Measurements from ENCODE around the gene SLAMF9. TPM values are rescaled to one million over a fixed set of nuclear protein-coding genes. Genes with fewer than 3 reads are reported as not detected.

SLAMF9 gene
- total RNA-seq, 1 experiment from 2014 or later: 8.7 TPM

DNA sequence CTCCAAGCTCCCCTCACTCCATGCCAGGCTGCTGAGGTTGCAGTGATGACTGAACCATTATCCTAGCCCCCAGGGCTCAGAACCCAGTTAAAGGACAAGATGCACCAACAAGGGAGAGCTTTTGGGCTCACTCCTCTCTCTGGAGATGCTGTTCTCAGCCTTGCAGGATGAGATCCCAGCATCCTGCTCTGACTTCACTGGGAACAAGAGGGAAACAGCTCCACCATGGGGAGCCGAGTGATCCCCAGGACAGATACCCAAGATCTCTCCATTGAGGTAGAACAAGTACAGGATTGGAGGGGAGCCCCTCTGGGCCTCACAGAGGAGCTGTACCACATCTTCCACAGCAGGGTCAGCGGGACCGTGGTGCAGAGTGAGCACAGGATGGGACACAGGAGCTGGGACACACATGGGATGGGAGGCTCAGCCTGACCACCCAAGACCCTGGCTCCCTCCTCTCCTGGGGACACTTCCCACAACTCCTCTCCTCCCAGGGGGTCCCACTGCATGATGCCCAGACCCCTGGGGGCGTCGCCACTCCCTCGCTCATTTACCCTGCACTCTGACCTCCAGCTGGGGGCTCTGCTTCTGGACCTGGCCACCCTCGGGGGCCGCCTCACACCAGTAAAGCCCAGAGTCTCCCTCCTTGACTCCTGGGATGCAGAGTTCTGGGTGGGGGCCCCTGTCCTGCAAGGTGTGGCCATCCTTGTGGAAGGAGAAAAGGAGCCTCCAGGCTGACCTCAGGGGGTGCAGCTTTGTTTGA, 18.6 kb upstream of the SLAMF9 start:
- H3K4me3 ChIP-seq (ENCODE audit: low read length): no peak overlapping the region
- intact Hi-C loops (cut with micrococcal nuclease): no loop called here
- H3K27ac ChIP-seq (ENCODE audit: low read length): no peak overlapping the region
- no peak overlapping the region for H2AFZ ChIP-seq (ENCODE audit: low read length)
- DNase-seq: no peak
- no peaks in the 10 kb centered on the region for H4K20me1 ChIP-seq (ENCODE audit: low read length)
- no peaks in the 10 kb centered on the region for H3K9me3 ChIP-seq (ENCODE audit: low read length)
- no peak overlapping the region for H3K9ac ChIP-seq (ENCODE audit: low read length)
- no TSS peak for BruUV-seq (replicated peaks)
- no peaks in the 10 kb centered on the region for H3K79me2 ChIP-seq (ENCODE audit: low read length)
- no peaks in the 10 kb centered on the region for H3K9me2 ChIP-seq (replicated peaks; ENCODE audit: low read length)
- TF ChIP-seq EZH2phosphoT487 (IDR thresholded peaks at IDR 0.05; ENCODE audit: borderline replicate concordance, low read length) (no peak), EZH2 (IDR thresholded peaks at IDR 0.05; ENCODE audit: low read length, unreplicated experiment) (no peak)
- no peak overlapping the region for H3K4me2 ChIP-seq (ENCODE audit: low read length)
- peaks cover 3% of the 10 kb centered on the region; the same call in 1 of the 2 replicates for H3K27me3 ChIP-seq (ENCODE audit: low read length)
- no peaks in the 10 kb centered on the region for H3K4me1 ChIP-seq (ENCODE audit: insufficient read depth, low read length)
- POLR2A ChIA-PET (ENCODE audit: unreplicated experiment): no interaction called here
- no peaks in the 10 kb centered on the region for H3K36me3 ChIP-seq (ENCODE audit: low read depth, low read length)
- no peak for ATAC-seq
- CTCF ChIA-PET: no interaction called here
- no peaks in the 10 kb centered on the region for H3F3A ChIP-seq (ENCODE audit: low read length, unreplicated experiment)

DNA sequence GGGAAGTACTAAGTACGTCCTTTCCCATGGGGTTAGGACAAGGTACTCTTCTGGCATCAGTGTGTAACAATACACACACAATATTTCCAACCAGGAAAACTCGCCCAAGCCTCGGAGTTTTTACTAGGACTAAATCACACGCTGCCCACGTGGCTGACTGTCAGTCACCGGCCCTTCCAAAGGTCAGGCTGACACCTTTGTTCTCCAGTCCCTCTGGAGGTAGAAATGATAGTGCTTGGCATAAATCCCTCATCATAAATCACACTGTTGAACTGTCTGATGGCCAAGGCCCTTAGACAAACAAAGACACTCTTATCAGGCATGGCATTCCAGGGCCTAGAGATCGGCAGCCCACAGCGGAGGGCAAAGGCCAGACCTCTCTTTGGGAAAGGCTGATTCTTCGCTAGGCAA, 16.9 kb upstream of the SLAMF9 start:
- no peak overlapping the region for H3K27ac ChIP-seq (ENCODE audit: low read length)
- H3K27me3 ChIP-seq (ENCODE audit: low read length): peaks cover 3% of the 10 kb centered on the region; the same call in 1 of the 2 replicates
- no peaks in the 10 kb centered on the region for H3F3A ChIP-seq (ENCODE audit: low read length, unreplicated experiment)
- H3K9me2 ChIP-seq (replicated peaks; ENCODE audit: low read length): no peaks in the 10 kb centered on the region
- CTCF ChIA-PET: interaction anchor here (0.5 kb wide), 1 partner anchor 81 kb away, joined by 5 read pairs; no protein-coding TSS in a partner anchor
- ATAC-seq (no peak), DNase-seq (no peak)
- no peak overlapping the region for H3K4me2 ChIP-seq (ENCODE audit: low read length)
- no peak overlapping the region for H3K4me3 ChIP-seq (ENCODE audit: low read length)
- H3K9ac ChIP-seq (ENCODE audit: low read length): no peak overlapping the region
- no peaks in the 10 kb centered on the region for H3K79me2 ChIP-seq (ENCODE audit: low read length)
- no peaks in the 10 kb centered on the region for H3K9me3 ChIP-seq (ENCODE audit: low read length)
- POLR2A ChIA-PET (ENCODE audit: unreplicated experiment): no interaction called here
- BruUV-seq (replicated peaks): no TSS peak
- no peak for TF ChIP-seq EZH2 (IDR thresholded peaks at IDR 0.05; ENCODE audit: low read length, unreplicated experiment)
- TF ChIP-seq, protein P1, sequence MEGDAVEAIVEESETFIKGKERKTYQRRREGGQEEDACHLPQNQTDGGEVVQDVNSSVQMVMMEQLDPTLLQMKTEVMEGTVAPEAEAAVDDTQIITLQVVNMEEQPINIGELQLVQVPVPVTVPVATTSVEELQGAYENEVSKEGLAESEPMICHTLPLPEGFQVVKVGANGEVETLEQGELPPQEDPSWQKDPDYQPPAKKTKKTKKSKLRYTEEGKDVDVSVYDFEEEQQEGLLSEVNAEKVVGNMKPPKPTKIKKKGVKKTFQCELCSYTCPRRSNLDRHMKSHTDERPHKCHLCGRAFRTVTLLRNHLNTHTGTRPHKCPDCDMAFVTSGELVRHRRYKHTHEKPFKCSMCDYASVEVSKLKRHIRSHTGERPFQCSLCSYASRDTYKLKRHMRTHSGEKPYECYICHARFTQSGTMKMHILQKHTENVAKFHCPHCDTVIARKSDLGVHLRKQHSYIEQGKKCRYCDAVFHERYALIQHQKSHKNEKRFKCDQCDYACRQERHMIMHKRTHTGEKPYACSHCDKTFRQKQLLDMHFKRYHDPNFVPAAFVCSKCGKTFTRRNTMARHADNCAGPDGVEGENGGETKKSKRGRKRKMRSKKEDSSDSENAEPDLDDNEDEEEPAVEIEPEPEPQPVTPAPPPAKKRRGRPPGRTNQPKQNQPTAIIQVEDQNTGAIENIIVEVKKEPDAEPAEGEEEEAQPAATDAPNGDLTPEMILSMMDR (conservative IDR thresholded peaks at IDR 0.05; ENCODE audit: low read depth, low read length): no peak
- TF ChIP-seq EZH2phosphoT487 (IDR thresholded peaks at IDR 0.05; ENCODE audit: borderline replicate concordance, low read length): no peak
- no peaks in the 10 kb centered on the region for H4K20me1 ChIP-seq (ENCODE audit: low read length)
- no peaks in the 10 kb centered on the region for H3K4me1 ChIP-seq (ENCODE audit: insufficient read depth, low read length)
- H2AFZ ChIP-seq (ENCODE audit: low read length): no peak overlapping the region
- intact Hi-C loops (cut with micrococcal nuclease): no loop called here
- no peaks in the 10 kb centered on the region for H3K36me3 ChIP-seq (ENCODE audit: low read depth, low read length)

DNA sequence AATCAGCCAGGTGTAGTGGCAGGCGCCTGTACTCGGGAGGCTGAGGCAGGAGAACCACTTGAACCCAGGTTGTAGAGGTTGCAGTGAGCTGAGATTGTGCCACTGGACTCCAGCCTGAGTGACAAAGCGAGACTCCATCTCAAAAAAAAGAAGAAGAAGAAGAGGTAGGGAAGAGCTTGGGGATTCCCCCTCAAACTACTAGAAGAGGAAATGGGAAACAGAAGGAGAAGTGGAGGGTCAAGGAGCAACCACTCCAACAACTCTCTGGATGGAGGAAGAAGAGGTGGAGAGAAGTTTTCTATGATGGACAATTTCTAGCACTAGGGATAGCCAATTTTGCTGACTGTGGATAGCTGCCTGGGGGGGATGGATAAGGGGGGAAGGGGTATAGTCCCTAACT, 14.9 kb upstream of the SLAMF9 start:
- Histone ChIP-seq H3K4me3 (ENCODE audit: low read length) (no peak overlapping the region), H3K9me2 (replicated peaks; ENCODE audit: low read length) (no peaks in the 10 kb centered on the region), H3K4me2 (ENCODE audit: low read length) (no peak overlapping the region), H3K27ac (ENCODE audit: low read length) (no peak overlapping the region), H3K79me2 (ENCODE audit: low read length) (no peaks in the 10 kb centered on the region), H4K20me1 (ENCODE audit: low read length) (no peaks in the 10 kb centered on the region), H2AFZ (ENCODE audit: low read length) (no peak overlapping the region), H3K27me3 (ENCODE audit: low read length) (no peaks in the 10 kb centered on the region), H3K9me3 (ENCODE audit: low read length) (no peaks in the 10 kb centered on the region), H3K9ac (ENCODE audit: low read length) (no peak overlapping the region), H3K36me3 (ENCODE audit: low read depth, low read length) (no peaks in the 10 kb centered on the region), H3F3A (ENCODE audit: low read length, unreplicated experiment) (no peaks in the 10 kb centered on the region), H3K4me1 (ENCODE audit: insufficient read depth, low read length) (no peaks in the 10 kb centered on the region)
- CTCF ChIA-PET: no interaction called here
- TF ChIP-seq, protein P1 (conservative IDR thresholded peaks at IDR 0.05; ENCODE audit: low read depth, low read length): no peak
- TF ChIP-seq EZH2phosphoT487 (IDR thresholded peaks at IDR 0.05; ENCODE audit: borderline replicate concordance, low read length) (no peak), EZH2 (IDR thresholded peaks at IDR 0.05; ENCODE audit: low read length, unreplicated experiment) (no peak)
- POLR2A ChIA-PET (ENCODE audit: unreplicated experiment): no interaction called here
- BruUV-seq (replicated peaks): no TSS peak
- ATAC-seq (no peak), DNase-seq (no peak)
- intact Hi-C loops (cut with micrococcal nuclease): no loop called here
